PC-9 (cell line): ENCODE measurements around the gene SLC25A30. TPM values are rescaled to one million over a fixed set of nuclear protein-coding genes. Genes with fewer than 3 reads are reported as not detected.

Source experiments
- BruUV-seq: library from RNA; stranded (reverse); fragments of 400-500 nt; replicated peaks from 2 replicates; lab custom pipeline; 2021; lab: Mats Ljungman, UMichigan
- CTCF ChIA-PET: fragments of 300-600 bp; sonication (Branson Sonifier 250); formaldehyde crosslinking; loops from one replicate; lab custom pipeline; 2022; ENCODE audit warnings: antibody characterized with exemption; lab: Charles Lee
- POLR2A ChIA-PET: fragments of 300-600 bp; sonication (Branson Sonifier 250); formaldehyde crosslinking; loops from one replicate; lab custom pipeline; 2022; ENCODE audit warnings: antibody characterized with exemption; ENCODE audit not compliant: unreplicated experiment; lab: Charles Lee
- DNase-seq, 2 experiments: peaks; one replicate each; pipeline versions ENCODE4 v3.0.0 to v3.0.0-alpha.2; 2015 to 2022; ENCODE audit warnings: mixed read lengths in 1 of 2
- H2AFZ ChIP-seq: fragments of 200-600 bp; sonication (generic); 2 replicates; pipeline ENCODE4 v1.8.1; 2017; ENCODE audit warnings: antibody characterized with exemption
- H3F3A ChIP-seq: fragments of 200-600 bp; sonication (generic); 2 replicates; pipeline ENCODE4 v1.8.1; 2017; ENCODE audit warnings: antibody characterized with exemption, mild to moderate bottlenecking, low read depth; ENCODE audit not compliant: insufficient read depth
- H3K27ac ChIP-seq: fragments of 200-600 bp; sonication (generic); 2 replicates; pipeline ENCODE4 v1.6.1; 2016; ENCODE audit warnings: mixed run types
- H3K27me3 ChIP-seq: fragments of 200-600 bp; sonication (generic); 2 replicates; pipeline ENCODE4 v1.6.1; 2016; ENCODE audit warnings: low read depth, mixed run types; ENCODE audit not compliant: insufficient read depth
- H3K36me3 ChIP-seq: fragments of 200-600 bp; sonication (generic); 2 replicates; pipeline ENCODE4 v1.6.1; 2016; ENCODE audit warnings: low read depth, mixed run types
- H3K4me1 ChIP-seq: fragments of 200-600 bp; sonication (generic); replicated peaks from 2 replicates; pipeline ENCODE4 v1.6.1; 2016; ENCODE audit warnings: mixed run types; ENCODE audit not compliant: insufficient read depth
- H3K4me2 ChIP-seq: fragments of 200-600 bp; sonication (generic); 2 replicates; pipeline ENCODE4 v1.6.1; 2017; ENCODE audit warnings: mixed run types
- H3K4me3 ChIP-seq: fragments of 200-600 bp; sonication (generic); 2 replicates; pipeline ENCODE4 v1.6.1; 2016; ENCODE audit warnings: mixed run types
- H3K79me2 ChIP-seq: fragments of 200-600 bp; sonication (generic); 2 replicates; pipeline ENCODE4 v1.6.1; 2017; ENCODE audit warnings: low read depth, mixed run types
- H3K9me2 ChIP-seq: fragments of 200-600 bp; sonication (generic); 2 replicates; pipeline ENCODE4 v1.8.1; 2017; ENCODE audit warnings: mild to moderate bottlenecking; ENCODE audit not compliant: insufficient read depth
- H3K9me3 ChIP-seq: fragments of 200-600 bp; sonication (generic); 2 replicates; pipeline ENCODE4 v1.8.1; 2016; ENCODE audit warnings: low read depth; ENCODE audit not compliant: insufficient read depth
- H4K20me1 ChIP-seq: fragments of 200-600 bp; sonication (generic); 2 replicates; pipeline ENCODE4 v1.8.1; 2017; ENCODE audit not compliant: insufficient read depth
- CTCF ChIP-seq: fragments of 200-600 bp; sonication (generic); conservative IDR thresholded peaks from 2 replicates; pipeline ENCODE4 v1.6.1; 2017; ENCODE audit warnings: mixed run types, antibody characterized with exemption, mild to moderate bottlenecking, moderate library complexity
- EZH2 ChIP-seq: fragments of 200-600 bp; sonication (generic); IDR thresholded peaks from 2 replicates; pipeline ENCODE4 v1.8.0; 2017; ENCODE audit warnings: antibody characterized with exemption, low read depth
- intact Hi-C: fragments of 100-400 bp; cut with micrococcal nuclease; formaldehyde crosslinking; loops from one replicate; pipeline ENCODE4 v1.10.0; 2022; ENCODE audit not compliant: unreplicated experiment
- total RNA-seq: library from RNA; stranded (reverse); gene quantifications from 2 replicates; pipeline ENCODE4 v1.2.3, GENCODE V29; 2021

Gene SLC25A30
- total RNA-seq, 1 experiment from 2014 or later, result 11.2 TPM

GRCh38 chr13:45454204-45454603 is 36.0 kb upstream of the SLC25A30 start:
- H3F3A ChIP-seq, result no peaks in the 10 kb centered on the region; the same call in 1 of the 2 replicates
- no peak overlapping the region for H2AFZ ChIP-seq
- ChIA-PET CTCF (no interaction called here), POLR2A (no interaction called here)
- no peaks in the 10 kb centered on the region for H3K27me3 ChIP-seq
- no peak overlapping the region for H3K27ac ChIP-seq
- no peak for TF ChIP-seq EZH2
- TF ChIP-seq CTCF, result no peak
- no peak overlapping the region for H3K4me2 ChIP-seq
- BruUV-seq, result no TSS peak
- no peak overlapping the region for H3K4me3 ChIP-seq
- H3K9me3 ChIP-seq, result no peaks in the 10 kb centered on the region
- intact Hi-C loops, result no loop called here
- no peaks in the 10 kb centered on the region for H3K9me2 ChIP-seq
- H3K36me3 ChIP-seq, result no peaks in the 10 kb centered on the region
- no peaks in the 10 kb centered on the region for H4K20me1 ChIP-seq
- H3K4me1 ChIP-seq, result no peaks in the 10 kb centered on the region
- no peak for DNase-seq
- H3K79me2 ChIP-seq, result no peaks in the 10 kb centered on the region

DNA sequence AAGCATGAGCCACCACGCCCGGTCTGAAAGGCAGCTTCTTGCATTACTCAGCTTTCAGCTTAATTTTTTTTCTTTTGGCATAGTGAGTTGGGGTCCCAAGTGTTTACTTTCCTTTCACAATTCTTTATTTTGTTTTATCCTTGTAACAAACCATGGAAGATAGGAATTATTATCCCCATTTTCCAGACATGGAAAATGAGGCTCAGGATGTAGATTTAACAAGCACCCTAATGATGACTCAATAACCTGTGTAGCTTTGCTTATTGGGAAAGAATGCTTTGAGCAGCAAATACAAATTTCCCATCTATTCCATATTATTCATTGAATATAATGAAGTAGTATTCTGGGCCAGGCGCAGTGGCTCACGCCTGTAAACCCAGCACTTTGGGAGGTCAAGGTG is 33.1 kb upstream of the SLC25A30 start:
- H3K36me3 ChIP-seq, result no peaks in the 10 kb centered on the region
- peaks cover 14% of the 10 kb centered on the region for H3K27me3 ChIP-seq
- ChIA-PET CTCF (no interaction called here), POLR2A (interaction anchor here (0.6 kb wide), 1 partner anchor 417 kb away, joined by 3 read pairs; no protein-coding TSS in a partner anchor)
- H4K20me1 ChIP-seq, result no peaks in the 10 kb centered on the region
- no peaks in the 10 kb centered on the region for H3K4me1 ChIP-seq
- H3K79me2 ChIP-seq, result no peaks in the 10 kb centered on the region
- no peak overlapping the region for H3K4me2 ChIP-seq
- no peak for TF ChIP-seq EZH2
- no peak for TF ChIP-seq CTCF
- intact Hi-C loops, result no loop called here
- H3K9me2 ChIP-seq, result no peaks in the 10 kb centered on the region
- DNase-seq, result no peak
- no peaks in the 10 kb centered on the region for H3K9me3 ChIP-seq
- no peak overlapping the region for H3K27ac ChIP-seq
- H2AFZ ChIP-seq, result no peak overlapping the region
- H3F3A ChIP-seq, result no peaks in the 10 kb centered on the region; the same call in 1 of the 2 replicates
- BruUV-seq, result no TSS peak
- H3K4me3 ChIP-seq, result no peak overlapping the region

GRCh38 chr13:45448965-45449559 is 30.9 kb upstream of the SLC25A30 start:
- Histone ChIP-seq H3K4me3 (no peak overlapping the region), H2AFZ (no peak overlapping the region), H3K27me3 (peaks cover 21% of the 10 kb centered on the region), H3K36me3 (no peaks in the 10 kb centered on the region), H3F3A (no peaks in the 10 kb centered on the region), H3K9me2 (no peaks in the 10 kb centered on the region), H3K4me2 (no peak overlapping the region), H3K9me3 (no peaks in the 10 kb centered on the region), H3K79me2 (no peaks in the 10 kb centered on the region), H3K4me1 (no peaks in the 10 kb centered on the region), H4K20me1 (no peaks in the 10 kb centered on the region), H3K27ac (no peak overlapping the region)
- BruUV-seq, result no TSS peak
- TF ChIP-seq EZH2, result no peak
- no peak for TF ChIP-seq CTCF
- CTCF ChIA-PET, result no interaction called here
- intact Hi-C loops, result no loop called here
- POLR2A ChIA-PET, result no interaction called here
- no peak for DNase-seq
